CD4-positive, alpha-beta T cell treated with Interleukin-4 for 4 hours (primary cell): Measurements from ENCODE around the gene BOC.

Source experiments
- DNase-seq: peaks from one replicate; pipeline ENCODE4 v3.0.0-alpha.2; 2020

The BOC gene

GRCh38 chr3:113227146-113227545 lies 15.8 kb downstream of the BOC start:
- DNase-seq, result no peak

GRCh38 chr3:113228498-113229286 lies 17.3 kb downstream of the BOC start:
- DNase-seq, result no peak

- no peak for DNase-seq
These were observed 20.0 kb downstream of the BOC start for GRCh38 chr3:113231391-113231790.

GRCh38 chr3:113231827-113232253 lies 20.5 kb downstream of the BOC start:
- DNase-seq, result no peak

- DNase-seq, result no peak
These were observed 21.0 kb downstream of the BOC start for GRCh38 chr3:113232342-113232741.

GRCh38 chr3:113233497-113233896 lies 22.1 kb downstream of the BOC start:
- no peak for DNase-seq

- DNase-seq, result no peak
These were observed 22.7 kb downstream of the BOC start for GRCh38 chr3:113234028-113234427.

GRCh38 chr3:113234688-113235260 lies 23.4 kb downstream of the BOC start:
- DNase-seq, result no peak

- no peak for DNase-seq
These were observed 27.1 kb downstream of the BOC start for GRCh38 chr3:113238503-113238902.

GRCh38 chr3:113240841-113241240 lies 29.5 kb downstream of the BOC start:
- no peak for DNase-seq

- DNase-seq, result no peak
These were observed 30.1 kb downstream of the BOC start for GRCh38 chr3:113241292-113242095.

GRCh38 chr3:113242096-113242581 lies 30.8 kb downstream of the BOC start:
- DNase-seq, result no peak

GRCh38 chr3:113243071-113243470 lies 31.7 kb downstream of the BOC start:
- DNase-seq, result no peak

GRCh38 chr3:113243846-113244245 lies 32.5 kb downstream of the BOC start:
- DNase-seq, result no peak

- DNase-seq, result no peak
These were observed 34.4 kb downstream of the BOC start for GRCh38 chr3:113245761-113246161.

- no peak for DNase-seq
These were observed 35.7 kb downstream of the BOC start for GRCh38 chr3:113247068-113247467.

- DNase-seq, result no peak
These were observed 36.5 kb downstream of the BOC start for GRCh38 chr3:113247675-113248458.

- no peak for DNase-seq
These were observed 37.8 kb downstream of the BOC start for GRCh38 chr3:113249111-113249510.

- no peak for DNase-seq
These were observed 38.2 kb downstream of the BOC start for GRCh38 chr3:113249601-113250000.

- DNase-seq, result no peak
These were observed 39.2 kb downstream of the BOC start for GRCh38 chr3:113250566-113250965.

- DNase-seq, result no peak
These were observed 40.5 kb downstream of the BOC start for GRCh38 chr3:113251817-113252216.

- no peak for DNase-seq
These were observed 41.2 kb downstream of the BOC start for GRCh38 chr3:113252553-113252952.

- no peak for DNase-seq
These were observed 42.3 kb downstream of the BOC start for GRCh38 chr3:113253702-113254101.
